Thyroid gland (tissue), 4 donors: ENCODE measurements around the gene ASIC1. TPM values are rescaled to one million over a fixed set of nuclear protein-coding genes. Genes with fewer than 3 reads are reported as not detected.

Source experiments
- DNase-seq, 2 donors: peaks; one replicate each; pipeline ENCODE4 v3.0.0-alpha.2; 2019
- H3K27ac ChIP-seq, 3 donors: fragments of 200-600 bp; sonication (generic); 1 replicate in 2 of 3; 2 replicates in 1 of 3; pipeline ENCODE4 v1.5.1; 2016 to 2019; ENCODE audit warnings: mild to moderate bottlenecking in 1 of 3, moderate library complexity in 1 of 3
- H3K27me3 ChIP-seq: fragments of 200-600 bp; sonication (generic); one replicate; pipeline ENCODE4 v1.5.1; 2019
- H3K36me3 ChIP-seq, 2 donors: fragments of 200-600 bp; sonication (generic); one replicate each; pipeline ENCODE4 v1.5.1; 2016 to 2019
- H3K4me1 ChIP-seq, 2 donors: fragments of 200-600 bp; sonication (generic); one replicate each; pipeline ENCODE4 v1.5.1; 2017 to 2019
- H3K4me3 ChIP-seq, 3 donors: fragments of 200-600 bp; sonication (generic); replicated peaks in 1 of 3; 1 replicate in 2 of 3; 2 replicates in 1 of 3; pipeline ENCODE4 v1.5.1; 2016; ENCODE audit warnings: mild to moderate bottlenecking in 1 of 3
- H3K9me3 ChIP-seq: fragments of 200-600 bp; sonication (generic); one replicate; pipeline ENCODE4 v1.5.1; 2017
- CTCF ChIP-seq, 6 experiments: fragments of 200-600 bp in 3 of 6; fragments of 450-650 bp in 3 of 6; sonication (generic) in 3 of 6; IDR thresholded peaks; one replicate each; pipeline ENCODE4 v1.5.1; 2016 to 2019; ENCODE audit warnings: antibody characterized with exemption in 6 of 6, mild to moderate bottlenecking in 2 of 6, inconsistent platforms in 1 of 6, moderate library complexity in 1 of 6
- POLR2A ChIP-seq, 2 donors: fragments of 450-650 bp; IDR thresholded peaks; one replicate each; pipeline ENCODE4 v1.6.1; 2017; ENCODE audit warnings: antibody characterized with exemption in 2 of 2, mild to moderate bottlenecking in 2 of 2, moderate library complexity in 1 of 2
- WGBS, 2 donors: methylation state at CpG; one replicate each; pipeline ENCODE4 v1.1.5; 2017; 5-methylcytosine and 5-hydroxymethylcytosine counted together
- intact Hi-C: fragments of 100-400 bp; cut with DNase I; formaldehyde crosslinking; loops from one replicate; pipeline ENCODE4 v1.15.1; 2023
- total RNA-seq, 4 donors: library from RNA; depleted of rRNA; stranded (reverse); fragments of >200 nt; gene quantifications; one replicate each; pipeline ENCODE4 v1.2.3, GENCODE V29; 2016

The ASIC1 gene
- total RNA-seq, 4 donors from 2014 or later = 0.13 to 1.9 (median 0.43) TPM

GRCh38 chr12:50059440-50060119, 2.2 kb downstream of the ASIC1 start:
- no peaks in the 10 kb centered on the region for H3K36me3 ChIP-seq
- intact Hi-C loops = loop anchor here (5.0 to 10.0 kb wide), 2 partner anchors 92 to 195 kb away; no protein-coding TSS in a partner anchor
- TF ChIP-seq CTCF (IDR thresholded peaks at IDR 0.05) (no peak), POLR2A (IDR thresholded peaks at IDR 0.05) (no peak)
- H3K27ac ChIP-seq = no peak overlapping the region
- H3K4me1 ChIP-seq = peaks cover 6 to 21% of the 10 kb centered on the region in 2 donors
- H3K27me3 ChIP-seq = no peaks in the 10 kb centered on the region
- 85 to 88% methylated on average over 9 to 12 of the region's 12 CpGs for WGBS, 2 donors
- DNase-seq = no peak
- H3K9me3 ChIP-seq = no peaks in the 10 kb centered on the region
- H3K4me3 ChIP-seq = no peak overlapping the region

GRCh38 chr12:50060120-50060468, 2.7 kb downstream of the ASIC1 start:
- no peak overlapping the region for H3K27ac ChIP-seq
- TF ChIP-seq POLR2A (IDR thresholded peaks at IDR 0.05) (no peak), CTCF (IDR thresholded peaks at IDR 0.05) (no peak)
- H3K4me3 ChIP-seq = no peak overlapping the region
- no peak for DNase-seq
- H3K36me3 ChIP-seq = no peaks in the 10 kb centered on the region
- intact Hi-C loops = no loop called here
- H3K9me3 ChIP-seq = no peaks in the 10 kb centered on the region
- WGBS, 2 donors = 88 to 91% methylated on average over 3 of the region's 4 CpGs
- peaks cover 6 to 21% of the 10 kb centered on the region in 2 donors for H3K4me1 ChIP-seq
- H3K27me3 ChIP-seq = no peaks in the 10 kb centered on the region

- 92% methylated on average over 2 of the region's 2 CpGs for WGBS, 2 donors
- DNase-seq = no peak
- Histone ChIP-seq H3K36me3 (no peaks in the 10 kb centered on the region), H3K27me3 (no peaks in the 10 kb centered on the region), H3K9me3 (no peaks in the 10 kb centered on the region), H3K4me1 (peaks cover 6 to 15% of the 10 kb centered on the region in 2 donors), H3K4me3 (no peak overlapping the region), H3K27ac (no peak overlapping the region)
- no peak for TF ChIP-seq CTCF (IDR thresholded peaks at IDR 0.05)
- TF ChIP-seq POLR2A (IDR thresholded peaks at IDR 0.05) = no peak
- intact Hi-C loops = no loop called here
Measured at GRCh38 chr12:50061171-50061570, 3.8 kb downstream of the ASIC1 start.

GRCh38 chr12:50061946-50062686, 4.7 kb downstream of the ASIC1 start:
- no peaks in the 10 kb centered on the region for H3K36me3 ChIP-seq
- H3K27me3 ChIP-seq = no peaks in the 10 kb centered on the region
- DNase-seq = no peak
- 69 to 70% methylated on average over 6 of the region's 6 CpGs for WGBS, 2 donors
- H3K4me1 ChIP-seq = peaks cover 2 to 6% of the 10 kb centered on the region in 2 donors
- TF ChIP-seq CTCF (IDR thresholded peaks at IDR 0.05) (no peak), POLR2A (IDR thresholded peaks at IDR 0.05) (no peak)
- intact Hi-C loops = no loop called here
- H3K4me3 ChIP-seq = no peak overlapping the region
- H3K9me3 ChIP-seq = no peaks in the 10 kb centered on the region
- no peak overlapping the region for H3K27ac ChIP-seq
